ELR (cell line): ENCODE results near the gene CHST9.

Experiments used
- DNase-seq: peaks from one replicate; pipeline ENCODE4 v3.0.0-alpha.2; 2015; ENCODE audit warnings: low read depth

The CHST9 gene

GRCh38 chr18:26864658-26865057 lies 320.4 kb downstream of the CHST9 start:
- no peak for DNase-seq

DNA sequence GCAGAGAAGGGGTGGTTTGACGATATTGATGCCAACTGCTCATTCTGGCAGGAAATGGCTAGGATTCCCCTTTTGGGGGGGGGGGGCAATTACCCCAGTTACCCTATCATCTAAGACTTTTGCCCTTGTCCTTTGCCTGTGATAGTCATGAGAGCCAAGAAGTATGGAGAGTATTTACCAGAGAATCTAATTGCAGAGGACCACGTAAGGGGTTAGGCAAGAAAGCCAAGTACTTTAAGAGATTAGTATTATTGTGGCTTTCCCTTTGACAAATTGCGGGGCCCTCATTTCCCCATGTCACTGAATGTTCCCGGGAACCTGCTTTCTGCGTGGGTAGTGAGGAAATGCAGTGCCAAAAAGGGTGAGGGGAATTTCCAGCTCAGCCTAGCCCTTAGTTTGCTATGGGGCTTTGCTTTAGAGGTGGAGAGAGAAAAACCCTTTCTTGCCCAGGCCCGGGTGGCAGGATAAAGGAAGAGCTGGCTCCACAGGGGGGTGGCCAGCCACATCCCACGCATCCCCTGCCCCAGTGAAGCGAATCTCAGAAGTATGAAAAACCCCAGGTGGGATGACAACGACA lies 321.1 kb downstream of the CHST9 start:
- DNase-seq = no peak

DNA sequence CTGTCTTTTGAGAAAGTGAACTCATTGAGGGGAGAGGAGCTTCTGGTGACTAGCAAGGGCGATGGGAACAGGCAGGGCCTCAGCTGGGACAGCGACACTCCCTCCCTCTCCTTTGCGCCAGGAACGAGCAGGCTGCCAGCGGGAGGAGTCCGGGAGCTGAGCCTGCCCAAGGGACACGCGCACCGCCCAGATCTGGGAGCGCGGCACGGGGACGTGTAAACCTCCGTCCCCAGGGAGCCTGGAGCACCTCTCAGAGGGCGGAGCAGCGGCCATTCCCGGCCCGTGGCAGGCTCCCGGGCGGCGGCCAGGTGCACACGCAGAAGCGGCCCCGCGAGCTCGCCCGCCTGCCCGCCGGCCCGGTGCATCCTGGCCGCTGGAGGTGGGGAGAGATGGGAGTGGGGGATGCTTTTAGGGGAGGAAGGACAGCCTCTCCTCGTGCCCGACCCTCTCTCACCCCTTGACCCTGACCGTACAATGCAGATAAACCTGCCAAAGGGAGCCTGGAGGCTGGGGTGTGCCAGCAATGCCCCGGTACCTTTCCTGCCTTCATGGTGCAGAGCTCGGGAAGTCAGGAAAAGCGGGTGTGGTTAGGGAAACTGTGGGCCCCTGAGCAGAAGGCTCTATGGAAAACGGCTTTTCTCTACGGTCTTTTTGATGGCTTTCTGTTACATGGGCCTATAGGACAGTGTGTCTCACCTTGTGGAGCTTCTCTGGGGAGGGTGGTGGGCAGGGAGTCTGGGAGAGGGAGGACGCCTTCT lies 321.8 kb downstream of the CHST9 start:
- no peak for DNase-seq

GRCh38 chr18:26862084-26862483 lies 323.0 kb downstream of the CHST9 start:
- DNase-seq = no peak
